Activated effector memory CD4-positive, alpha-beta T cell treated with Interleukin-2 at 50 U/mL for 16 hours (primary cell): ENCODE data around the gene DHRS7C.
"Not testable (repeated sequence)": the region's sequence is repeated elsewhere in the genome, so short reads cannot be mapped to it uniquely, and the experiment has no call there.

Experiments used
- DNase-seq: peaks from one replicate; pipeline ENCODE4 v3.0.0-alpha.2; 2020

The DHRS7C gene

GRCh38 chr17:9810100-9810949 lies 18.9 kb upstream of the DHRS7C start:
- no peak for DNase-seq

- DNase-seq = no peak
These were observed 18.0 kb upstream of the DHRS7C start for GRCh38 chr17:9809409-9809808.

DNA sequence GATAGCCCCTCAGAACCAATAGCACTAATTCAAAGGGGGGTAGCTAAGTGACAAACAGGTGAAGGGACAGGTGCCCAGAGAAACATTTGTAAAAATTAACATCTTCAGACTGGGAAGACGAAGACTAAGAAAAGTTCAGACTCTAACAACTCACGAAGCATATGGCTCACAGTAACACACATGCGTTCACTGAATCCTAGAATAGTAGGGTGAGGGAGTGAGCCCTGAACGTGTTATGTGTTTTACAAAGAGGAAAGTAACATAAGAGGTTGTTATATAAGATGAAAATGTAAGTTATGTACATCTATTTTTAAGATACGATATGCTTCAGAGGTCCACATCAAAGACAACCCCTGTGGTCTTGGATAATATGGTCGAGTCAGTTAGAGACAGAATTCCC lies 15.3 kb upstream of the DHRS7C start:
- no peak for DNase-seq

DNA sequence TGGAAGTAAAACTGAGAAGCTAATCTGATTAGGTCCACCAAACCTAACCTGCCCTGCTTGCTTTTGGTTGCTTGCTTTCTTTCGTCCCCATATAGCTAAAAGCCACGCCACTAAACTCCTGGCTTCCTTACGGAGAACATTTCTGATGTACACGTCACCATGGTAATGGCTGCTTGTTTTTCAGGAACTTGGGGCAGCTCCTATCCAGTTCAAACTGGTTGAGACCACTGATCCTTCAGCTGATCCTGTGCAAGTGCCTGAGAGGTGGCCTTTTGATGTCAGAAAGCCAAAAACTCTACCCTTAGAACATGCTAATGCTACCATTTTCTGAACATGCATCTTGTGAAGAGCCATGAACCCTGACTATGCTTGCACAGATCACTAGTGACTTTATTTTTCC lies 14.4 kb upstream of the DHRS7C start:
- DNase-seq = no peak

DNA sequence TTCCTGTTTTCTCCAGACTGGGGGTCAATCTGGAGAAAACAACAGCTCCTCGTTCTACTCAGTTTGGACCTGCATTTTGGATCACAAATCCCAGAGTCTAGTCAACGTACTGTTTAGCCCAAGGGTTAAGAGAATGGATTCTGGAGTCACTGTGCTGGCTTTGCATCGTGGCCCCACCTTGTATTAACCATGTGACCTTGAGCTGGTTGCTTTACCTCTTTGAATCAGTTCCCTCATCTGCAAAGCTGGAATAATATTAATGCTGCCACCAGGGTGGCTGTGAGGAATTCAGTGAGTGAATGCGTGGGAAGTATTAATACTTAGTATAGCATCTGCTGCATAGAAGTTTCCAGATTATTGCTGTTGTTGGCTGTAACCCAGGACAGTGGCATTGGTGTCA lies 11.3 kb upstream of the DHRS7C start:
- DNase-seq = no peak

- DNase-seq = no peak
These were observed 10.9 kb upstream of the DHRS7C start for GRCh38 chr17:9802294-9802693.

DNA sequence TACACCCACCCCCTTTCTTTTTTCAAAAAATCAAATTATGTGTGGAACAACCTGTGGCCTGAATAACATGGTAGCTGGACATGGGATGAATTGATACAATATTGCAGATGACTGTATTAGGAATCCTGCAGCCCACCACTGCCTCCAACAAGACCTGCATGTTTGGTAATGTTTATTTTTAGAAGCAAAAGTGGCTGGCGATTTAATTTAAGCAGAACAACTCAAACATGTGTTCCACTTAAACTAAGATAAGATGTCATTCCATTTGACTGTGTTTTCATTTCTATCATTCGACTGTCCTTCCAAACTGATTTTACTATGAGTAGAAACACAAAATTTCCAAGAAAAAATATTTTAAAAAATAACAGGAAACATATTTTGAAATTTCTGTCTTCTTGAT lies 10.1 kb upstream of the DHRS7C start:
- no peak for DNase-seq

DNA sequence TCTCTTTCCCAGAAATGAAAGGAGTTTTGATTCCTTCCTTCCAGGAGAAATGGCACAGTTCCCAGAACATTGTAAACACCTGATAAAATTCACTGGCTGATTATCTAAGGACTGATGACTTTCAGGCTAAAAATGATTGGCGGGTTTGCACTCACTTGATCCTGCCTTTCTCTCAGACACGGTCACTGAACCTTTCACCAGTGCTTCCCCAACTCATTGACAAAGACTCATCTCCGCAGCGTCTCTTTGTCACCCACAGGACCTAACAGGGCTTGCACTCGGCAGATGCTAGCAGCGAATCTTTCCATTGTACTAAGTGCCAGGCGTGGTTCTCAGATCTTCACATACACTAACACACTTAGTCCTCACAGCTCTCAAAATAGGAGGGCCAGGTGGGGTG lies 7.3 kb upstream of the DHRS7C start:
- no peak for DNase-seq

DNA sequence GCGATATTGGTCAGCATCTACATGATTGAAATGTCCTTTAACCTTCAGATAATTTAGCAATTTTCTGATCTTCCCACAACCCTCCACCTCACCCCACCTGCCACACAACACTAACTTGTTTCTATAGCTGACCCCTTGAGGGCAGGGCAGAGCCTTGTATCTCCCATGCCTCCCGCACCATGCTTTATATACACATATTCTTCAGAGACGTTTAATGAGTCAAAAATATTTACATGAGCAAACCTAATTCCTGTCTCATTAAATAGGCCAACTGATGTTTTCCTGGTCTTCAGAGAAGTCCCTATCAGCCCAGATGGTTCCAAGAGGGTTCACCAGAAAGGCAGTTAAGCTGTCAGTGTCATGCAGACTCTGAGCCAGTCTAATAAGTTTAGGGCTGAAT lies 6.6 kb upstream of the DHRS7C start:
- no peak for DNase-seq

GRCh38 chr17:9792181-9792840 lies 919 bp upstream of the DHRS7C start:
- DNase-seq = no peak

- DNase-seq = no peak
These were observed 1.1 kb downstream of the DHRS7C start for GRCh38 chr17:9790316-9790715.

- no peak for DNase-seq
These were observed 2.8 kb downstream of the DHRS7C start for GRCh38 chr17:9788601-9789000.

DNA sequence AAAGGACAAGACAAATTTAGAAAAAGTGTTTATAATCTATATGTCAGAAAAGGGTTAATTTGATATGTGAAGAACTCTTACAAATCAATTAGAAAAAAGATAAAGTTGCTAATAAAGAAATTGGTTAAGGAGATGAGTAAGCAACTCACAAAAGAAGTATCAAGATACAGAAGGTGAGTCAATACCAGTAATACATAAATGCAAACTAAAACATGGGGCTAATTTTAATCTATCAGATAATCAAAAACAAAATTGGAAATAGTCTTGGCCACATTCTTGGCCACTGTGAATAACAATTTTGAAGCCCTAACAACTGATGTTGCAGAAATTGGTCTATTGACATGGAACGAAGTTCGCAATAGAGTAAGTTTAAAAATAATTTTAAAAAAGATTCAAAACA lies 6.8 kb downstream of the DHRS7C start:
- DNase-seq = no peak

GRCh38 chr17:9783465-9783864 lies 7.9 kb downstream of the DHRS7C start:
- DNase-seq = not testable (repeated sequence)

GRCh38 chr17:9783050-9783449 lies 8.3 kb downstream of the DHRS7C start:
- DNase-seq = no peak

DNA sequence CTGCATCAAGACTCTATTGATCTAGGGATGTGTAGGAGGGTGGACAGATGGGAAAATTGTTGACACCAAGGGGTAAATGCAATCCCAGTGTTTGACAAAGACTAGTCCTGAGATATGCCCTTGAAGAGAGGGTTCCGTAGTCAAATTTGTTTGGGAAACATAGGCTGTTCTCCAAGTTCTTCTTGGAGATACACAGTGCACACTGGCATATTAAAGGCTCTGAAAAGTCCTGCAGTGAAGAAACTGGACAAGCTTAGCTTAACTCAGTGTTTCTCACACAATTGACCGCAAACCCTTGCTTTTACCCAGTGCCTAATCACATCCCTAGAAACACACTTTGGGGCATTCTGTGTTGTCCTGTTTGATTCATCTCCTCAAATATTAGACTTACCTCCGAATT lies 10.8 kb downstream of the DHRS7C start:
- no peak for DNase-seq

DNA sequence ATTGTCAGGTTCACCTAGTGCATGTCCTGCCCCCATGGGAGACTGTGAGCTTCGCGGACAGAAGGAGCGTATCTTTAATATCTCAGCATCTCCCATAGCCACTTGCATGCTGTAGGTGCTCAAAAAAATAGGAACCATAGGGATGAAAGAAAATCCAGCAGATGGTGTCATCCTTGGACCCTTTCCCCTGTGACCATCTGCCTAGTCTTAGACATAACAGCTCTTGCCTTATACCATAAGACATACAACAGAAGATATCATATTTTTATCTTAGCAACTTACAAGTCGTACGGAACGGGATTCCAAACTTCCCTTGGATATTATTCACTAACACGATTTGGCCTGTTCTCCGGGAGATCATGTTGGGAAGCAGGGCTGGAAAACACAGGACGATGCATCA lies 14.5 kb downstream of the DHRS7C start:
- no peak for DNase-seq

GRCh38 chr17:9772658-9773057 lies 18.7 kb downstream of the DHRS7C start:
- no peak for DNase-seq

GRCh38 chr17:9771465-9771864 lies 19.9 kb downstream of the DHRS7C start:
- DNase-seq = no peak

DNA sequence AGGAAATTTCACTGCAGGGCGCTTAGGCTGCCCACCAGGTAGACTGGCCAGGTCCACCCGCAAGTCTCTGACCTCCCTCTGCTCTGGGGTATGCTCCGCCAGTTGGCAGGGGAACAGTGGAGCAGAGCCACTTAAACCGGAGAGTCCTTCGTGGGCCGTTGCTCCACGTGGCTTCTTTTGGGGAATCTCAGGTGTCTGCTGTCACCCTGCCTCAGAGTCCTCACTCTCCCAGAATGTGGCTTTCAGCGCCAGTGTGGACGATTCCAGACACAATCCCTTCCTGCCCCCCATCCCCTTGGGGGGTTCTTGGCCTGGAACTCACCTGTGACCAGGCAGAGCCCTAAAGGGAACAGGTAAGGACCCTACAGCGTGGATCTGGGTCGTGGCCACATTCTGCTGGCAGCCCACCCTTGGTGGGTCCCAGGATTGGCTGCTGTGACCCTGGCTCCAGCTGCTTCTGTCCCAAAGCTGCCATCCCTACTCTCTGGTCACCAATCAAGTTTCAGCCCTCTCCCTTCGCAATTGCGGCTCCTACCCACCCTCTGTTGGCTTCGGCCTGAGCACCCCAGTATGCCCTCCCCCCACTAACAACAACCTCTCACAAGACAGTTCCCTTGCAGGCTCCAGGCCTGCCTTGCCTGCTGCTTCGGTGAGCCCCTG lies 22.2 kb downstream of the DHRS7C start:
- DNase-seq = no peak

DNA sequence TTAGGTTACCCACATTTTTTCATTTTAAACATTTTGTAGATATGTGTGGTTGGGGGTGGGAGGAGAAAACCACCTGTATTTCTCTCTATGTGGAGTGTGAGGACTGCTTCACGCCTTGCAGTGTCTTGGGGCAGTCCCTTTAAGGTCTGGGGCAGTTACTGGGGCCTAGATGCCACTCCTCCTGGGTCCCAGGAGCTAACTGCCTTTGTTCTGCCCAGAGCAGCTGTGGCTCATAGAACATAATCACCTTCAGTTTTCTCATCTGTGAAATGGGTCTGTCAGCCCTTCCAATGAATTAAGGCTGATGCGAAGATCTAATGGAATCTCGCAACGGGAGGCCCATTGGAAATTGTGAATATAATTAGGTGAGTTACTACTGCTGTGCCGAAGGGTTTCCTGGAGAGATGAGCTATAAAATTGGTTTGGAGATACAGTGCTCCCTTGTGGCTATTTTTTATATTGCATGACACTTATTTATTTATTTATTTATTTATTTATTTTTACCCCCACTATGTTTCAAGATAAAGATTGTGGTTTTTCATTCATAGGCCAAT lies 22.9 kb downstream of the DHRS7C start:
- DNase-seq = no peak

DNA sequence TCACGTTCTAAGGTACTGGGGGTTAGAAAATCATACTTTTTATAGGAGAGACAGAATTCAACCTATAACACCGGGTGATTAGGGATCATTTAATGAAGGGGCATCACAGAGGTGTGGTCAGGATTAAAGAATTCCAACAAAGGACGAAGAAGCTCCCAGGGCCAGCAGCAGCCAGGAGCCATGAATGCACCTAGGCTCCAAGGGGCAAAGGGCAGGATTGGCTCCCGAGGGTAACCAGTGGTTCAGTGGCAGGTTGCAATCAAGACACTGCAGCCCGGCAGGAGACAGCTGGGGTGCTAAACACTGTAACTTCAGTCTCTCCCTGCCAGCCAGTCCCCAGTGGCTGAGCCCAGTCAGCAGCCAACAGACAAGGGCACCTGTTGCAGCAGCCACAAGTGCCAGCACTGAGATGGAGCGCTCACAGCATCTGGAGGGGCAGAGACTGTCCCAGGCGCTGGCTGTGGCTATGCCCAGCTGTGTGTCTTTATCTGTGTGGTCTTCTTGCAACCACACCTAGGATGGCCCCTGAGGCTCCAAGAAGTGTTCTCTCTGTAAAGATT lies 23.9 kb downstream of the DHRS7C start:
- no peak for DNase-seq

DNA sequence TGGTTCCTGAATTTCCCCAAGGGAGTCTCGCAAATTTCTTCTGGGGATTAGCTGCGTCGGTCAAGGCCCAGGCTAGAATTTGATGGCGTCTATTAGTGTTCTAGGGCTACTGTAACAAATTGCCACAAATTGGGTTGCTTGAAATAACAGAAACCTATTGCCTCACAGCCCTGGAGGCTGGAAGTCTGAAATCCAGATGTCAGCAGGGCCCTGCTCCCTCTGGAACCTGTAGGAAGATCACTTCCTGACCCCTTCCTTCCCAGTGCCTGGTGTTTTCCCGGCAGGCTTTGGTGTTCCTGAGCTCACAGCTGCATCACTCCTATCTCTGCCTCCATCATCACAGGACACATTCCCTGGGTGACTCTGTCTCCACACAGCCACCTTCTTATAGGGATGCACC lies 24.4 kb downstream of the DHRS7C start:
- DNase-seq = no peak
